ENCODE data around the gene AQP4. TPM values are rescaled to one million over a fixed set of nuclear protein-coding genes. Genes with fewer than 3 reads are reported as not detected.
A peak's percentile ranks its signal among the peaks of the same experiment; 100 is the strongest.

Gene AQP4
- total and polyA plus RNA-seq, 2 of the 13 experiments (the other 11 are each of a cell fraction or from before 2014, with no cell fraction given) = 0.20 to 0.62 TPM

DNA sequence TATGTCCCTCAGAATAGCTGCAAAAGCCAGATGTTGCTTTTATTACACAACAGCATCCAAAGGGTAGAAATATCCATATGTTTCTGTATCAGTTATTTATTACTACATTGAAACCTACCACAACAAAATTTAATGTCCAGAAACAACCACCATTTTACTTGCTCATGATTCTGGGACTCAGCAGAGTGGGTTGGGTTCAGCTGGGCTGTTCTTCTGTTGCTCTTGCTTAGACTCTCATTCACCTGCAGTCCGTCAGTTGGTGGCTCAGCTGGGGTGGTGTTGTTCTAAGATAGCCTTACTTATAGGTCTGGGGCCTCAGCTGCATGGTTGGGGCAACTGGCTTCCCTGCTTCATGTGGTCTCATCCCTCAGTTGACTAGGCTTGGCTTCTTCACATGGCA is 21.7 kb downstream of the AQP4 start:
- FAIRE-seq (no peak), ATAC-seq (no peak), DNase-seq (ENCODE audit: low spot score) (no peak)
- Histone ChIP-seq H3K4me2 (ENCODE audit: low read depth, low read length) (no peak overlapping the region), H3K9ac (ENCODE audit: insufficient read depth, low read depth, low read length) (no peak overlapping the region), H2AFZ (ENCODE audit: low read length) (no peak overlapping the region), H3K79me2 (ENCODE audit: insufficient read depth, low read length) (no peaks in the 10 kb centered on the region), H3K4me1 (ENCODE audit: insufficient read depth, low read length) (no peaks in the 10 kb centered on the region), H3K4me3 (replicated peaks in 1 of 3; ENCODE audit: insufficient read depth in 1 of 3, low read depth in 2 of 3, low read length in 3 of 3) (no peak overlapping the region), H4K20me1 (ENCODE audit: insufficient read depth, low read length) (no peaks in the 10 kb centered on the region), H3K9me3 (ENCODE audit: low read length) (no peaks in the 10 kb centered on the region; the same call in 1 of the 2 replicates), H3K36me3 (replicated peaks in 1 of 2; ENCODE audit: control insufficient read depth in 1 of 2, insufficient read depth in 2 of 2, low read length in 2 of 2) (no peaks in the 10 kb centered on the region), H3K27me3 (ENCODE audit: control insufficient read depth in 1 of 2, insufficient read depth in 2 of 2, low read length in 2 of 2) (no peaks in the 10 kb centered on the region), H3K27ac (ENCODE audit: extremely low read length, insufficient read depth, low read length) (no peak overlapping the region)
- no TSS peak for BruUV-seq (replicated peaks)
- TF ChIP-seq NR2F1 (CRISPR knock-in tag; IDR thresholded peaks at IDR 0.05) (no peak), ZNF792 (CRISPR knock-in tag; IDR thresholded peaks at IDR 0.05) (no peak), SMARCE1 (IDR thresholded peaks at IDR 0.05; ENCODE audit: borderline replicate concordance) (no peak), NFE2 (CRISPR knock-in tag; IDR thresholded peaks at IDR 0.05) (no peak), POLR2A (IDR thresholded peaks at IDR 0.05; ENCODE audit: insufficient read depth in 1 of 2, low read depth in 2 of 2, low read length in 2 of 2) (no peak), ZNF331 (CRISPR knock-in tag; IDR thresholded peaks at IDR 0.05) (peak; percentile 74; the same call in 1 of the 2 replicates)
- TF ChIP-seq, protein P1, sequence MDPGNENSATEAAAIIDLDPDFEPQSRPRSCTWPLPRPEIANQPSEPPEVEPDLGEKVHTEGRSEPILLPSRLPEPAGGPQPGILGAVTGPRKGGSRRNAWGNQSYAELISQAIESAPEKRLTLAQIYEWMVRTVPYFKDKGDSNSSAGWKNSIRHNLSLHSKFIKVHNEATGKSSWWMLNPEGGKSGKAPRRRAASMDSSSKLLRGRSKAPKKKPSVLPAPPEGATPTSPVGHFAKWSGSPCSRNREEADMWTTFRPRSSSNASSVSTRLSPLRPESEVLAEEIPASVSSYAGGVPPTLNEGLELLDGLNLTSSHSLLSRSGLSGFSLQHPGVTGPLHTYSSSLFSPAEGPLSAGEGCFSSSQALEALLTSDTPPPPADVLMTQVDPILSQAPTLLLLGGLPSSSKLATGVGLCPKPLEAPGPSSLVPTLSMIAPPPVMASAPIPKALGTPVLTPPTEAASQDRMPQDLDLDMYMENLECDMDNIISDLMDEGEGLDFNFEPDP (CRISPR knock-in tag; conservative IDR thresholded peaks at IDR 0.05) = no peak
- in situ Hi-C loops (cut with HindIII; ENCODE audit: extremely low pct_ligation_motif_present, low pct_unique_long_range_greater_than_20kb) = loop anchor here (25.0 kb wide), 1 partner anchor 94 kb away; no protein-coding TSS in a partner anchor
- WGBS (ENCODE audit: low lambda C conversion rate) = 9% methylated on average over 1 of the region's 1 CpG
- intact Hi-C loops (cut with micrococcal nuclease; ENCODE audit: unreplicated experiment) = no loop called here
- CTCF ChIA-PET (ENCODE audit: low intra/inter-chr PET ratio, low total read pairs) = no interaction called here
- POLR2A ChIA-PET = no interaction called here

DNA sequence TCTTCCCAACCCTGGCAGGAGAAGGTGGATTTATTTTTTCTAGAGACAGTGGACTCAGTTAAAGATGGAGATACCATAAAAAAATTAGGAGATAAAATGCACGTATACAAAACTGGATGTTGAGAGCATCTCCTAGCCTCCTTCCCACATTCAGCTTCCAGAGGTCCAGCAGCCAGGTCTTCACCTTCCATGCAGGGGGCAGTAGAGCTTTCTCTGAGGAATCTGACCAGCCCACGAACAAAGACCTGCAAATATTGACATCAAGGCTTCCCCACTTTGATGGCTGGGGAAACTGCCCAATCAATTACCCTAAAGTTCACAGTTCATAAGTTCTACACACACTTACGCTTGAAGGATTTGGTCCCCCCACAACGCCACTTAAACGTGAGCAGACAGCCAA is 24.5 kb downstream of the AQP4 start:
- H3K36me3 ChIP-seq (replicated peaks in 1 of 2; ENCODE audit: control insufficient read depth in 1 of 2, insufficient read depth in 2 of 2, low read length in 2 of 2) = no peaks in the 10 kb centered on the region
- no peak overlapping the region for H2AFZ ChIP-seq (ENCODE audit: low read length)
- no peak overlapping the region for H3K4me2 ChIP-seq (ENCODE audit: low read depth, low read length)
- no TSS peak for BruUV-seq (replicated peaks)
- H3K4me3 ChIP-seq (replicated peaks in 1 of 3; ENCODE audit: insufficient read depth in 1 of 3, low read depth in 2 of 3, low read length in 3 of 3) = no peak overlapping the region
- H3K4me1 ChIP-seq (ENCODE audit: insufficient read depth, low read length) = no peaks in the 10 kb centered on the region
- H3K27me3 ChIP-seq (ENCODE audit: control insufficient read depth in 1 of 2, insufficient read depth in 2 of 2, low read length in 2 of 2) = no peaks in the 10 kb centered on the region
- DNase-seq (ENCODE audit: low spot score) (peak; percentile 35), FAIRE-seq (peak; percentile 8), ATAC-seq (peak; percentile 80)
- CTCF ChIA-PET (ENCODE audit: low intra/inter-chr PET ratio, low total read pairs) = interaction anchor here (1.3 kb wide), 1 partner anchor 758 kb away, joined by 3 read pairs; no protein-coding TSS in a partner anchor
- 1% methylated on average over 5 of the region's 5 CpGs for WGBS (ENCODE audit: low lambda C conversion rate)
- H3K79me2 ChIP-seq (ENCODE audit: insufficient read depth, low read length) = no peaks in the 10 kb centered on the region
- H3K9ac ChIP-seq (ENCODE audit: insufficient read depth, low read depth, low read length) = no peak overlapping the region
- POLR2A ChIA-PET = no interaction called here
- intact Hi-C loops (cut with micrococcal nuclease; ENCODE audit: unreplicated experiment) (no loop called here), in situ Hi-C loops (cut with HindIII; ENCODE audit: extremely low pct_ligation_motif_present, low pct_unique_long_range_greater_than_20kb) (loop anchor here (25.0 kb wide), 1 partner anchor 96 kb away; no protein-coding TSS in a partner anchor)
- H4K20me1 ChIP-seq (ENCODE audit: insufficient read depth, low read length) = no peaks in the 10 kb centered on the region
- no peaks in the 10 kb centered on the region; the same call in 1 of the 2 replicates for H3K9me3 ChIP-seq (ENCODE audit: low read length)
- H3K27ac ChIP-seq (ENCODE audit: extremely low read length, insufficient read depth, low read length) = no peak overlapping the region
- TF ChIP-seq, protein P2, sequence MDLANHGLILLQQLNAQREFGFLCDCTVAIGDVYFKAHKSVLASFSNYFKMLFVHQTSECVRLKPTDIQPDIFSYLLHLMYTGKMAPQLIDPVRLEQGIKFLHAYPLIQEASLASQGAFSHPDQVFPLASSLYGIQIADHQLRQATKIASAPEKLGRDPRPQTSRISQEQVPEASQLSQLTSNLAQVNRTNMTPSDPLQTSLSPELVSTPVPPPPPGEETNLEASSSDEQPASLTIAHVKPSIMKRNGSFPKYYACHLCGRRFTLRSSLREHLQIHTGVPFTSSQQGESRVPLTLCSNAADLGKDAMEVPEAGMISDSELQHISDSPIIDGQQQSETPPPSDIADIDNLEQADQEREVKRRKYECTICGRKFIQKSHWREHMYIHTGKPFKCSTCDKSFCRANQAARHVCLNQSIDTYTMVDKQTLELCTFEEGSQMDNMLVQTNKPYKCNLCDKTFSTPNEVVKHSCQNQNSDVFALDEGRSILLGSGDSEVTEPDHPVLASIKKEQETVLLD (CRISPR knock-in tag; IDR thresholded peaks at IDR 0.05; ENCODE audit: low read depth) = no peak
- TF ChIP-seq KDM6A (CRISPR knock-in tag; IDR thresholded peaks at IDR 0.05; ENCODE audit: low read depth) (no peak), SOX13 (IDR thresholded peaks at IDR 0.05) (no peak), SOX13 (CRISPR knock-in tag; conservative IDR thresholded peaks at IDR 0.05 in 1 of 2, IDR thresholded peaks at IDR 0.05 in 1 of 2) (no peak), HHEX (CRISPR knock-in tag; IDR thresholded peaks at IDR 0.05) (peak; percentile 73; the same call in 1 of the 2 replicates), CC2D1A (CRISPR knock-in tag; IDR thresholded peaks at IDR 0.05) (no peak), NFKB2 (CRISPR knock-in tag; IDR thresholded peaks at IDR 0.05; ENCODE audit: borderline replicate concordance) (no peak)

Data from HepG2 (cell line).